Left lung (tissue), 10 donors: Measurements from ENCODE around the gene LSM14A. TPM values are rescaled to one million over a fixed set of nuclear protein-coding genes. Genes with fewer than 3 reads are reported as not detected.

ENCODE experiments used
- ATAC-seq: fragments of 200-7000 bp; cut with Tn5 transposase; one replicate; pipeline ENCODE4 v1.9.1; 2020; ENCODE audit warnings: moderate library complexity
- DNase-seq, 4 donors: peaks; one replicate each; pipeline ENCODE4 v3.0.0-alpha.2; 2013 to 2020
- H3K27ac ChIP-seq, 2 donors: fragments of 200-600 bp; sonication (generic) in 1 of 2; one replicate each; pipeline versions ENCODE4 v1.5.0 to v1.8.0; 2020 to 2021
- H3K27me3 ChIP-seq, 2 donors: fragments of 200-600 bp; sonication (generic) in 1 of 2; one replicate each; pipeline versions ENCODE4 v1.5.0 to v1.8.0; 2020 to 2021
- H3K36me3 ChIP-seq, 2 donors: fragments of 200-600 bp; sonication (generic) in 1 of 2; one replicate each; pipeline versions ENCODE4 v1.5.0 to v1.8.0; 2020 to 2021
- H3K4me1 ChIP-seq, 2 donors: fragments of 200-600 bp; one replicate each; pipeline ENCODE4 v1.8.0; 2021
- H3K4me3 ChIP-seq, 2 donors: fragments of 200-600 bp; sonication (generic) in 1 of 2; one replicate each; pipeline versions ENCODE4 v1.5.0 to v1.8.0; 2020 to 2021; ENCODE audit warnings: mild to moderate bottlenecking in 1 of 2
- H3K9me3 ChIP-seq, 2 donors: fragments of 200-600 bp; sonication (generic) in 1 of 2; one replicate each; pipeline versions ENCODE4 v1.5.0 to v1.8.0; 2020 to 2021
- CTCF ChIP-seq, 2 donors: fragments of 200-600 bp; sonication (generic) in 1 of 2; IDR thresholded peaks; one replicate each; pipeline versions ENCODE4 v1.5.0 to v1.8.0; 2021; ENCODE audit warnings: antibody characterized with exemption in 2 of 2
- intact Hi-C, 2 donors: fragments of 100-400 bp; cut with DNase I; formaldehyde crosslinking; loops; one replicate each; pipeline versions ENCODE4 v1.11.2 to v1.14.2; 2022
- polyA plus RNA-seq, 6 donors: library from polyadenylated mRNA; unstranded; fragments of 120-200 nt; gene quantifications; one replicate each; pipeline ENCODE4 v1.2.1, GENCODE V29; 2013; ENCODE audit not compliant: insufficient read length in 6 of 6
- total RNA-seq, 2 donors: library from RNA; stranded (reverse); fragmentation: NEBNext Ultra II Directional; extraction: Animal tissue kit (Norgen Biotek cat#: 25700); gene quantifications; one replicate each; pipeline ENCODE4 v1.2.1, GENCODE V29; 2021
- donor health status: DM: no; HTN: yes; CAD: no.
- donor health status: DM: no; HTN: no; CAD: no.

The LSM14A gene
- total and polyA plus RNA-seq, 8 donors = 88.0 to 176 (median 155) TPM

DNA sequence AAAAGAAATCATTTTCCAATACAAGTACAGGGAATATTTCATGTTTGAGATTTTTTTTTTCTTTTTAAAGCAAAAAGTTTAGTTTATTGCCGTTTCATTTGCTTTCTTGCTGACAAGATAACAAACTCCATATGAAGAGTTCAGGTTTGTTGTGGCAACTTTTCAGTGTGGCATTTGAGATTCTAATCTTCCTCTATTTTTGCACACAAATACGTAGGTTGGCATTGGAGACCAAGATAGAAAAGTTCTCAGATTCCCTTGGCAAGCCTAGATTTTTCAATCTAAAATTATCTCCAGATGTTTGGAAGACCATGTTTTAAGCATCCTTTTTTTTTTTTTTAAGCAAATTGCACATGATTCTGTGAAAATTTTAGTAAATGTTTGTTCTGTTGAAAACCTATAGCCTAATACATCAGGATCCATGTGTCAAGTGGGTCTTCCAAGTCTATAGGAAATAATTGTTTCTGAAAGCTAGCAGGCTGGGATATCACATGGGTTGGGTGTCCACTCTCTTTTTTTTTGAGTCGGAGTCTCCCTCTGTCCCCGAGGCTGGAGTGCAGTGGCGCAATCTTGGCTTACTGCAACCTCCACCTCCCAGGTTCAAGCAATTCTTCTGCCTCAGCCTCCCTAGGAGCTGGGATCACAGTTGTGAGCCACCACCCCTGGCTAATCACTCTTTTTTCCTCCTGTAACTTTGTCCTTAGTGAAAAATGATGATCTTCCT, 84.7 kb downstream of the LSM14A start:
- Histone ChIP-seq H3K4me3 (no peak overlapping the region), H3K36me3 (no peaks in the 10 kb centered on the region), H3K9me3 (no peaks in the 10 kb centered on the region), H3K27me3 (peaks cover 0 to 37% of the 10 kb centered on the region in 2 donors), H3K4me1 (peaks cover 17 to 34% of the 10 kb centered on the region in 2 donors), H3K27ac (no peak overlapping the region)
- DNase-seq = no peak
- no peak for TF ChIP-seq CTCF (IDR thresholded peaks at IDR 0.05)
- no peak for ATAC-seq
- intact Hi-C loops = no loop called here

DNA sequence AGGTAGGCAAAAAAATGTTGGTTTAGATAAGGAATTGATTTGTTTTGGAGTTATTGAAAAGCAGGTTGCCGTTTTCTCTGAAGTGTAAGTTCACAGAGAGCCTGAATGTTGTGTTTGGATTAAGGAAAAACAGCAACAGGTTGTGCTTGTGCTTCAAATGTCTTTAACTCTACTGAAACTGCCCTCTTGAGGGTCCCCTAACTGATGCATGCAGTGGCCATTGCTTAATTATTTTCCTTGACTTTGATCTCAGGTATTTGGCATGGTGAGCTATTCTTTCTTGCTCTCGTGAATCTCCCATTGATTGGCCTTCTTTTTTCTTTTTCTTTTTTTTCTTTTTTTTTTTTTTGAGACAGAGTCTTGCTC, 85.2 kb downstream of the LSM14A start:
- H3K4me1 ChIP-seq = peaks cover 17 to 34% of the 10 kb centered on the region in 2 donors
- intact Hi-C loops = no loop called here
- no peaks in the 10 kb centered on the region for H3K36me3 ChIP-seq
- no peak overlapping the region for H3K4me3 ChIP-seq
- DNase-seq (no peak), ATAC-seq (no peak)
- H3K9me3 ChIP-seq = no peaks in the 10 kb centered on the region
- no peak overlapping the region for H3K27ac ChIP-seq
- no peak for TF ChIP-seq CTCF (IDR thresholded peaks at IDR 0.05)
- H3K27me3 ChIP-seq = peaks cover 0 to 37% of the 10 kb centered on the region in 2 donors

DNA sequence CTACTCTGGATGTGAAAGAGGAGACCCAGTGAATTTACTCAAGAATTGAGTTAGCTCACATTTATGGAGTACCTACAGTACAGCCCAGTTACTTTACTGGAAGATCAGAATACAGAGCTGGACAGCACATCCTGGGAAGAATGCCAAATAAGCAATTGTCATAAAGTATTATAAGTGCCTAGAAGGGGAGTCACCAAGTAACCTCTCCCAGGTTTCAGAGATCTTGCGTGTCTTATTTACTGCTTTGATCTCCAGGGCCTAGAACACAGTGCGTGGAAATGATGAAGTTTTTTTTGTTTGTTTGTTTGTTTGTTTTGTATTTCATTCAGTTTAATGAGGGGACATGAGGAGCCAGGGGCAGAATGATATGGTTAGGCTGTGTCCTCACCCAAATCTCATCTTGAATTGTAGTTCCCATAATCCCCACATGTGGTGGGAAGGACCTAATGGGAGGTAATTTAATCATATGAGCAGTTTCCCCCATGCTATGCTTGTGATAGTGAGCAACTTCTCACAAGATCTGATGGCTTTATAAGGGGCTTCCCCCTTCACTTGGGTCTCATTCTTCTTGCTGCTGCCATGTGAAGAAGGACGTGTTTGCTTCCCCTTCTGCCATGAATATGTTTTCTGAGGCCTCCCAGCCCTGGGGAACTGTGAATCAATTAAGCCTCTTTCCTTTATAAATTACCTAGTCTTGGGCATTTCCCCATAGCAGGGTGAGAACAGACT, 87.2 kb downstream of the LSM14A start:
- intact Hi-C loops = no loop called here
- H3K4me3 ChIP-seq = no peak overlapping the region
- DNase-seq (no peak), ATAC-seq (no peak)
- TF ChIP-seq CTCF (IDR thresholded peaks at IDR 0.05) = no peak
- H3K4me1 ChIP-seq = peaks cover 17 to 27% of the 10 kb centered on the region in 2 donors
- no peaks in the 10 kb centered on the region for H3K36me3 ChIP-seq
- H3K27me3 ChIP-seq = peaks cover 0 to 28% of the 10 kb centered on the region in 2 donors
- H3K9me3 ChIP-seq = no peaks in the 10 kb centered on the region
- H3K27ac ChIP-seq = no peak overlapping the region

DNA sequence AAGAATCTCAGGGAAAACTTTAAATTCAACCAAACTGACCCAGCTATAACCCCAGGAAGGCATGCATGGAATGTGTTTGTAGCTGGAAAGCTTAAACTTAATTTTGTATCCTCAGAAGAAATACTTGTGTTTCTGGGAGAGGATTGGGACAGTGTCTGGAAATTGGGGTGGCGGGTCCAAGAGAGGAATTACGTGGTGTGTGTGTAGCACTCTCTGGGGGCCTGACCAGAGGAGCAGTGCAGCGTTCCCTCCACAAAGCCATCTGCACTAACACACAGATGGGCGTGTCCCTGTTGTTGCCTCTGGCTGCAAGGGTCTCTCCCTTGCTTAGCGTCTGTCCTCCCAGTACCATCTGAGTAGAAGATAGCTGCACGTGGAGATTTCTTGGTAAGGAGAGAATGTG, 88.5 kb downstream of the LSM14A start:
- Histone ChIP-seq H3K27ac (no peak overlapping the region), H3K4me1 (peaks cover 11 to 25% of the 10 kb centered on the region in 2 donors), H3K36me3 (no peaks in the 10 kb centered on the region), H3K27me3 (peaks cover 0 to 17% of the 10 kb centered on the region in 2 donors), H3K9me3 (no peaks in the 10 kb centered on the region), H3K4me3 (no peak overlapping the region)
- peak; percentile 29 for ATAC-seq
- DNase-seq = peak in 2 of 4 donors; percentile 36 to 37
- intact Hi-C loops = no loop called here
- TF ChIP-seq CTCF (IDR thresholded peaks at IDR 0.05) = no peak

DNA sequence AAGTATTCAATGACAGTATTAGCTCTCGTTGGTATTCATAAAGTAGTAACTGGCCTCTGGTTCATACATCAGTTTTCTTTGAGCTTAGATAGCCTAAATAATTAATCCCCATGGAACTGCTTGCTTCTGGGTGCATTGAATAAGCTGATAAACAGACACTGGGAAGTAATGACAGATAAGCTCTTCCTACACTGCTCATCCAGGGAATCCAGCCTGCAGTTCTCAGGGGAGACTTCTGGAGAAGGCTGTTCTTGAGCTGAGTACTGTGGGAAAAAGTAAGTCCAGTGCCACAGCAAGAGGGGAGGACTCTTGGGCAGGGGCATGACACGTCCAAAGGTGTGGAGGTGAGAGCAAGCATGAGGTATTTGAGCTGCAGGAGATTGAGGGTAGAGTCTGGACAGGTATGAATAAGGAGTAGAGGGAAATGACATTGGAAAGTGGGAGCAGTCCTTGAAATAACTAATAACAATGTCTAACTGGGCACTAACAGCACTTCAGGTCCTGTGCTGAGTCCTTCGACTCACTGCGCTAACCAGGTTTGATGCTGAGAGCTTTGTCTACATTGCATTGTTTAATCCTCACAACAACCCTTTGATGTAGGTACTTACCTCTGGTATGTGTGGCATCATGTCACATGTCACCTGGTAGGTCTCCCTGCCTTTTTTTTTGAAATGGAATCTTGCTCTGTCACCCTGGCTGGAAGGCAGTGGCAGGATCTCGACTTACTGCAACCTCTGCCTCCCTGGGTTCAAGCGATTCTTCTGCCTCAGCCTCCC, 89.2 kb downstream of the LSM14A start:
- DNase-seq (no peak), ATAC-seq (peak; percentile 81)
- H3K27me3 ChIP-seq = peaks cover 0 to 10% of the 10 kb centered on the region in 2 donors
- H3K9me3 ChIP-seq = no peaks in the 10 kb centered on the region
- no peaks in the 10 kb centered on the region for H3K36me3 ChIP-seq
- no peak overlapping the region for H3K4me3 ChIP-seq
- intact Hi-C loops = no loop called here
- H3K4me1 ChIP-seq = peaks cover 10 to 24% of the 10 kb centered on the region in 2 donors
- TF ChIP-seq CTCF (IDR thresholded peaks at IDR 0.05) = no peak
- H3K27ac ChIP-seq = no peak overlapping the region
